ENCODE measurements around the gene PPP1R3C. TPM values are rescaled to one million over a fixed set of nuclear protein-coding genes. Genes with fewer than 3 reads are reported as not detected.

PPP1R3C gene
- total RNA-seq, 4 donors from 2014 or later = 1.7 to 8.8 (median 5.1) TPM

GRCh38 chr10:91668913-91669312 lies 36.0 kb upstream of the PPP1R3C start:
- TF ChIP-seq CTCF (IDR thresholded peaks at IDR 0.05; ENCODE audit: low read depth) = no peak

GRCh38 chr10:91665842-91666241 lies 33.0 kb upstream of the PPP1R3C start:
- TF ChIP-seq CTCF (IDR thresholded peaks at IDR 0.05; ENCODE audit: low read depth) = no peak

GRCh38 chr10:91664426-91664825 lies 31.6 kb upstream of the PPP1R3C start:
- no peak for TF ChIP-seq CTCF (IDR thresholded peaks at IDR 0.05; ENCODE audit: low read depth)

- no peak for TF ChIP-seq CTCF (IDR thresholded peaks at IDR 0.05; ENCODE audit: low read depth)
Measured at GRCh38 chr10:91662993-91663392, 30.1 kb upstream of the PPP1R3C start.

GRCh38 chr10:91653219-91653870 lies 20.5 kb upstream of the PPP1R3C start:
- TF ChIP-seq CTCF (IDR thresholded peaks at IDR 0.05; ENCODE audit: low read depth) = no peak

GRCh38 chr10:91652364-91652763 lies 19.5 kb upstream of the PPP1R3C start:
- TF ChIP-seq CTCF (IDR thresholded peaks at IDR 0.05; ENCODE audit: low read depth) = no peak

GRCh38 chr10:91643700-91644099 lies 10.8 kb upstream of the PPP1R3C start:
- TF ChIP-seq CTCF (IDR thresholded peaks at IDR 0.05; ENCODE audit: low read depth) = no peak

Measured in subcutaneous adipose tissue (tissue), 4 donors.